Stimulated activated CD4-positive, alpha-beta T cell treated with anti-CD3 and anti-CD28 coated beads, Interleukin-1b, Interleukin-23, amount 100 ng/mL, for 1 hour (primary cell): ENCODE results near the gene DLG2.
"Not testable (repeated sequence)": the region's sequence is repeated elsewhere in the genome, so short reads cannot be mapped to it uniquely, and the experiment has no call there.

Experiments used
- DNase-seq, 2 donors: peaks; one replicate each; pipeline ENCODE4 v3.0.0-alpha.2; 2020; ENCODE audit warnings: low read depth in 2 of 2

DLG2 gene

DNA sequence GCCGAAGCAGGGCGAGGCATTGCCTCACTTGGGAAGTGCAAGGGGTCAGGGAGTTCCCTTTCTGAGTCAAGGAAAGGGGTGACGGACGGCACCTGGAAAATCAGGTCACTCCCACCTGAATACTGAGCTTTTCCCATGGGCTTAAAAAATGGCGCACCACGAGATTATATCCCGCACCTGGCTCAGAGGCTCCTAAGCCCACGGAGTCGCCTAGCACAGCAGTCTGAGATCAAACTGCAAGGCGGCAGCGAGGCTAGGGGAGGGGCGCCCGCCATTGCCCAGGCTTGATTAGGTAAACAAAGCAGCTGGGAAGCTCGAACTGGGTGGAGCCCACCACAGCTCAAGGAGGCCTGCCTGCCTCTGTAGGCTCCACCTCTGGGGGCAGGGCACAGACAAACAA, 2039.3 kb downstream of the DLG2 start:
- DNase-seq: not testable (repeated sequence)

GRCh38 chr11:83583757-83584366, 2043.3 kb downstream of the DLG2 start:
- no peak for DNase-seq

- DNase-seq: no peak
Measured at GRCh38 chr11:83574519-83574918, 2052.6 kb downstream of the DLG2 start.

GRCh38 chr11:83572581-83573496, 2054.3 kb downstream of the DLG2 start:
- DNase-seq: no peak

DNA sequence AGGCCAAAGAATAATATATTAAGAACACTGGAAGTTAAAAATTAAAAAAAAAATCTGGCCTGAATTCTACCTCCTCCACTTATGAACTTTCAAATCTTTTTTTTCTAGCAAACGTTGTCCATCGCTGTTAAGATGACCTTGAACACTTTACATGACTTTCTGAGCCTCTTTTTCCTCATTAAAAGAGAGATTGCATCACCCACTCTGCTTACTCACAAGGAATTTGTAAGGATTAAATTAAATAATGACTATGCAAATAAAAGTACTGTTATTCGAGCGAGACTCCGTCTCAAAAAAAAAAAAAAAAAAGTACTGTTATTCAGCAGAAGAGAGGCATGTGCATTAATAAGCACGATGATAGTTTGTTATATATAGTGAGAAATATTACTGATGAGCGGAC, 2055.8 kb downstream of the DLG2 start:
- no peak for DNase-seq

DNA sequence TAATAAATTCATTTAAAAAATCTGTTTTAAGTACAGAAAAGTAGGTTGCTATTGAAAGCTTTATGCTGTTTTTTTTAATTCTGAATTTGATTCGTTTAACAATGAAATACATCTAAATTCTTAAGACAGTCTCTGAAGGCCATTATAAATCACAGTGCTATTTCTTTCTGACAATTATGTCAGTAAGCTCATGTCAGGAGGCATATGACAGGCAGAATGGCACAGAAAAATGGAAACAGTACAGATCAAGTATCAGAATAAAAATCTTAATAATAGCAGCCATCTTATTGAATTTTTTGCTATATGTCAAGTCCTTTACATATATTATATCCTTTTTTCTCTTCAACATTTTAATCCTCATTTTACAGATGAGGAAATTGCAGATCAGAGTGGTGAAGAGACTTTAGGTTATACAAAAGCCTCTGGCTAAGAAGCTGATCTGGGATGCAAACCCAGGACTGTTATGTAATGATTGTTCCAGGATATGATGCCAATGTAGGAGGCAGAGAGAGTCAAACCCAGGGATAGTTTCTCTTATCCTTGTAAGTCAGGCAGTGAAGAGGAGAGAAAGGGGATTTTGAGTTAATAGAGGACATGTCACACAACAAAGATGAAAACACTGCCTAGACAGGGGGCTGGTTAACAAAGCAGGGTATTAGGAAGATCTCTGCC, 2057.9 kb downstream of the DLG2 start:
- DNase-seq: no peak

- no peak for DNase-seq
Measured at GRCh38 chr11:83568516-83568915, 2058.6 kb downstream of the DLG2 start.

DNA sequence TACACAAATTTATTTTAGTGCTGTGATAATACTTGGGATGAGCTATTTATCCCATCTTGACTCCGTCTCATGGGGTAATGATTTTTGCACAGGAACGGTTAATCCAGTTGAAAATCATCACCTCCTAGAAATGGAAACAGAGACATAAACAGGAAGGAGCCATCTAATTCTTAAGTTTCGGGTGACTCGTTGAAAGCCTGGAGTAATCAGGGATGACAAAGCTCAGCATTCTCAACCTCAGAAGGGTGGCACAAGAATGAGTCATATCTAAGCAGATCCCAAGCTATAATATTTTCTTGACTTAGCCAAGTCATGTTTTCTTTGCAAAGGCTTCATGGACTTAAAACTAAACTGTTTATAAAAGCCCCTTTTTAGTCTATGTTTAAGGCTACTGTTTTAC, 2060.2 kb downstream of the DLG2 start:
- no peak for DNase-seq

- DNase-seq: no peak
Measured at GRCh38 chr11:83564870-83565269, 2062.3 kb downstream of the DLG2 start.

DNA sequence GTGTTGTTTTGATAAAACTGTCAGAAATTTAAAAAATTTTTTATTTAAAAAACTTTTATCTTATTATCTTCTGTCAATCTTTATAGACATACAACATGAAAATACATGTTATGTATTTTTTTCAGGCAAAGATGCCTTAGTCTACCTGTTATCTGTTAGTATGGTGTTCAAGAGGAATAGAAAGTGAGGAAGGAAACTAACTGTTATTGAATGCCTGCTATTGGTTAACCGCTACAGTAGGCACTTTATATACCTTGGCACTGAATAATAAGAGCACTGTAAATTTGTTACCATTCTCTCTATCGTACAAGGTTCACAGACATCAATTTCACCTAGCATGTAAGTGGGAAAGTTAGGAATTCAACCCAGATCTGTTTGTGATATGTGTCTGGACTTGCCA, 2068.9 kb downstream of the DLG2 start:
- no peak for DNase-seq

GRCh38 chr11:83557653-83558052, 2069.5 kb downstream of the DLG2 start:
- DNase-seq: no peak

DNA sequence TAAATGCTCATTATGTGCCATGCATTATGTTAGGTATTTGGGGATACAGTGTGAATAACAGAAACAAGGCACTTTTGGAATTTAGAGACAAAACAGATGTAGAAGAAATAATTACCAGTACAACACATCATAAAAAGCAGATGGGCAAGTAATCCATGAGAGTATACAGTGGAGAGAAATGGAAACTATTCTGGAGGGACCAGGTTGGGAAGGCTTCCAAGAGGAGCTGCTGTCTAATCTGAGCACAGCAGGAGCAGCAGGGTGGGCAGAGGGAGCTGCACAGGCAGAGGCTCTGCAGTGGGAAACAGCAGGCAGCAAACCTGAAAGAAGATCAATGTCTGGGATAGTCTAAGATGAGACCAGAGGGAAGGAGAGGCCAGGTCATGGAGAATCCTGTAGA, 2072.3 kb downstream of the DLG2 start:
- DNase-seq: no peak

DNA sequence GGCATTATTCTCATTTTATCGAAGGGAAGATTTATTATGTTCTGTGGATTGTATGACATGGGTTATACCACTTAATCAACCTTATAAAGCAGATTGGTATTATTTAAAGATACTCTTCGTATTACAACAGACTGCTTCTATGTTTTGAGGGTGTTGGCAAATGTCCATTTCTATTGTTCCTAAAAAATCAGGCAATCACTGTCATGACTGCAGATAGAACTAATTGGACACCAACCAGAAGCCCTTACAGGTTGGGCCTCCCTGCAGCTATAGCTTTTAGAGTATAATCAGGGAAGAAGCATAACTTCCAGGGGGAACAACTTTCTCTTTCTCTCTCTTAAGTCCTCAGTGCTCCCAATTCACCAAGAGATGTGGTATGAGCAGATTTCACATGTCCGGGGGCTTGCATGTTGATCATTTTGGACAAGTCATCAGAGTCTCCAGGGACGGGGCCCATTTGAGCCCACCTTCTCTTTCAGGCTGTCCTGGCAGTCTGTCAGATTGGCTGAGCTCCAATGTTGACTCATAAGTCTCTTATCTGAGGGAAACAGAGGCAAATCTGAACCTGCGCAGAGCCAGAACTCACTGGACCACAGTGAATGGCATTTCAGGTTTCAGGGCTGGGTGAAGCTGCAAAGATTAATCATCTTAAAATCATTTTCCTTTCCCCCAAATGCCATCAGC, 2077.0 kb downstream of the DLG2 start:
- no peak for DNase-seq

DNA sequence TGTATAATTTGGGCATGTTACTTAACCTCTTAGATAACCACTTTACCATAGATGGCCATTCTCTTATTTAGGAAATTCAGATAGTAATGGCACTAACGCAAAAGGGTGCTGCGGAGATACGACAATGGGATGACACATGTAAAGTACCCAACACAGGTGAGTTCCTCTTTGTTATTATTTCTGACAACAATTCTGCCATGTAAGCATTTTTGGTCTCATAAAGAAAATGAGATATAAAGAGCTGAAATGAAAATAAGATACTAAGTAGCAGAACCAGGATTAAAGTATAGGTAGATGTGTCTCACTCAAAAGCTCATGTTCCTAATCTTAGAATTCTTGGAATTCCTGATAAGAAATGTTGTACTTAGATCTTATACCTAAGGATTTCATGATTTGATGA, 2080.8 kb downstream of the DLG2 start:
- no peak for DNase-seq

DNA sequence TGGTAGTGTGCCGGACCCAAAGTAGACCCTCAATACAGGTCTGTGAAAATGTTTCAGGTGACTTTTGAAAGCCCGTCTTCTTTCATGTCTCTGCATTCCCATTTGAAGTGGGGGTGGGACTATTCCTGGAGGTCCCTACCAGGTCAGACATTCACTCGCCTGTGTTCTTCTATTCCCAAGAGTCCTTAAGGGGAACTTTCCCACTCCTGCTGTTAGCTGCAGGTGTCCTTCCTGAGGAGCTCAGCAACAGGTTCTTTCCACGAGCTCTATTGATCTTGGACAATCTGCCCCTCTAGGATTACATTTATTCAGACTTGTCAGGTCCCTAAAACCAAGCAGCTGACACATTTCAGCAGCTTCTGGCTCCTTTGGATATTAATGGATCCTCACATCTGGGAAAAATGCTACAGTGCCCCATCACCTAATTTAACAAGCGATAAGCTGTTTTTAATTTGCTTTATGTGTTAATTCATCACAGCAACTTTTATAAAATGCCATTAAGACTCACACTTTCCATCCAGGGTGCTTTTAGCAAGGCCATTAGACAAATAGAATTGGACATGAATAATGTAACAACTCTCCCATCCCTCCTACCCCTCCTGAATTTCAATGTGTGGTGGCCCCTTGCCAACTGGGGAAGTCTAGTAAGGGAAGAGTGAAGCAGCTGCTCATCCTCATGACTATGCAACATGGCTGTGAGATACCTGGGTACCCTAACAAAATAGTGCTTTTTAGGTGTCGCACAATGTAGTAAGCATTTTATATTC, 2081.5 kb downstream of the DLG2 start:
- no peak for DNase-seq

GRCh38 chr11:83544846-83545245, 2082.3 kb downstream of the DLG2 start:
- no peak for DNase-seq

GRCh38 chr11:83543706-83544439, 2083.3 kb downstream of the DLG2 start:
- DNase-seq: no peak

DNA sequence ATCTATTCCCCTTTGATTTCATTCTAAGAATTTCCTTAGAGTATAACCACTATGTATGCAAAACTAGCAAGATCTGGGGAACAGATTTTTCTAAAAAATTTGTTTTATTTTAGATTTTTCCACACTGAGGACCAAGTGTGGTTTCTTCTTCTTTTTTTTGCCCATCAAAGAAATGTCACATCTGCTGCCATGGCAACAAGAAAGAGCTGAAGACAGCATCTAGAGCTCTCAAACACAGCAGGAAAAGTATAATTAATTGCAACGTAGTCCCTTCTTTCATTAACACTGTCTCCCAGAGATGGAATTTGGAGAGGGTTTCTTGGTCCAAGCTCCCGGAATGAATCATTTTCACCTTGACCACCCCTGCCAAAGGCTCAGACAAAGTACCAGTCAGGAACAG, 2084.3 kb downstream of the DLG2 start:
- DNase-seq: no peak

- DNase-seq: no peak
Measured at GRCh38 chr11:83540728-83541127, 2086.4 kb downstream of the DLG2 start.

- DNase-seq: no peak
Measured at GRCh38 chr11:83540112-83540675, 2086.9 kb downstream of the DLG2 start.
